CD4-positive, alpha-beta T cell treated with Interleukin-4 for 1 hour (primary cell): ENCODE measurements around the gene LMO1.

Experiments
- DNase-seq, 2 donors: peaks; one replicate each; pipeline ENCODE4 v3.0.0-alpha.2; 2020 to 2022

LMO1 gene

DNA sequence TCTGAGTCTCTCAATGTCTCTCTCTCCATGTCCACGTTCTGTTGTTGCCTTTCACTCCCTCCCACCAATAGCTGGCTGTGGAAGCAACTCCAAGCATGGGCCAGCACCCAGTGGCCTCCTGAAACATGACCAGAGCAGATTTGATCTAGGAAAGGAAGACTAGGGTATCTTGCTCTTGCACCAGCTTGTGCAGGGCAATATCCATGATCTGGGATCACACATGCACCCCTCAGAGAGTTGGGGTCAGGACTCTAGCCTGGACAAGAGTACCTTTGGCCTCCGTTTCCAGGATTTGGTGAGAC is 60.3 kb downstream of the LMO1 start:
- no peak for DNase-seq

DNA sequence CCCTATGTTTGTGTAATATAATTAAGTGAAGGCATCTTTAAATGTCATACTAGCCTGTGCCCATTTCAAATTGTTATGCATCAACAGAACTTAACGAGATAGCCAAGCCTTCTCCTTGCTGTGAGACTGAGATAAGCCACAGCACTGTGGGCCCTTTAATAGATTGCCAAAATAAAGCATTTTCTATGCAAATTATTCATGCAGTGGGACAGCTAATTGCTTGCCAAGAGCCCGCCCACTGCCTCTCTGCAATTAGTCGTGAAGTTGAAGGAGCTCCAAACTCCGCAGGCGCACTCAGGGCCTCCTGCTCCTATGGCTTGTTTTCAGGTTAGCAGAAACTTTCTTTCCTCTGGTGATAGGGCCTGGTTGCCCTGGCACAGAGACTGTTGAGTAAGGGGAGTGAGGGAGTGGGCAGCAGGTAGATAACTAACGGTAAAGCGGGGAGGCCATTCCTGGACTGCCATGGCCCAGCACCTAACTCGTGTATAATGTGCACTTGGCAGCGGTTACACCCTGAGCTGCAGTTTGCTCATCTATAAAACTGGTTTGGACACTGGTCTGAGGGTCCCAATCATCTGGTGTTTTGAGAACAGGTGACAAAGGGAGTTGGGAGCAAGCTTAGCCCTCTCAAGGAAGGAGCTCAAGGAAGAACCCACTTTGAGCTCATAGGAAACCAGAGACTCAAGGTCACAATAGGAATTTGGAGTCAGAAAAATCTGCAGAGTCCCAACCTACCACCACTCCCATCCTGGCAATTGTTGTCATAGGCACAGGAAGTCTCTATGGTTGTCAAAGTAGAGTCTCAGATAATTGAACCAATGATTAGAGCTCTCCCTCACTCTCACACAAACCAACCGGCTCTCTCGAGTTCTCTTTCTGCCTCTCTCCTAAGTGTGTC is 60.9 kb downstream of the LMO1 start:
- DNase-seq, result no peak

DNA sequence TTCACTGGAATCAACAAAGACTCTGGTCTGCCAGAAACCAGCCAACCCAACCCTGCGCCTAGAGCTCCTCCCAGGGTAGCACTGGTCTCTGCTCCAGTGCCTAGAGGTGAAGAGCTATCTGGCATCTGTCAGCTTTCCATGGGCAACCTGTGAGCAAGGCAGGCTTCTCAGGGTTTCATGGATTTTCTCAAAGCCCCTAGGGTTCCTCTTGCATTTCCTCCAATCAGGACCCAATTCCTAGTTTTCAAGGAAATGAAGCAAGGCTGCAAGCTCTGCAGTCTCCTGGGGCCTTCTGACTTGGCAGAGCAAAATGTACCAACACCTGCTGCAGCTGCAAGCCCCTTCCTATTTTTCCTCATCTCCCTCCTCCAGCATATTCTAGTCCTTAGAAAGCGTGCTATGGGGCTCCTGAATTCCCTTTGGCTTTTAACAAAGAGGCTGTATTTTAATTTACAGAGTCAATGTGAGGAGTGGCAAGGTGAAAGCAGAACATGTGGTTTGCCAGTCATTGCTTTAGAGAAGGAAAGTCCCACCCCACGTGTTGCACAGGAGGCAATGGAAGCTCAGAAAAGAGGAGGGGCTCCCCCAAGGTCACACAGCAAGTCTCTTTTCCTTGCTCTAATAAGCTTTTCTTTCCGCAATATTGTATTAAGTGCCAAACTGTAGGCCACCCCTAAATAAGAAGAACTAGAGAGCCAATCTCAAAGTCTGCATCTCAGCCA is 61.9 kb downstream of the LMO1 start:
- DNase-seq, result peak in 1 of 2 donors; percentile 61

DNA sequence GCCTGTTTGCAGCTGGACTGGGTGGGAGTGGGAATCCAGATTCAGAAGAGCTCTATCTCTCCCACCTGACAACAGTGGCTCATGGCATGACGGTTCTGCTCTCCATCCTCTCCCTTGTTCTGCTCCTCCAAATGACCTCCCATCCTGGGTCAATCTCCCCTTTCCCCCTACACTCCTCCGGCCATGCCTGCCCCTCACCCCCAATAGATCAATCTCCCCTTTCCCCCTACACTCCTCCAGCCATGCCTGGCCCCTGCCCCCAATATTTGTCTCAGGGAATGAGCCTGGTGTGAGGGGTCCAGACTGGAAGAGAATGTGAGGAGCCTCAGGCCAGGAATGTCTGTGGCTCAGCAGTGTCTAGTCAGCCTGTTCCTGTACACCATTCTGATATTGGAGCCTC is 64.0 kb downstream of the LMO1 start:
- DNase-seq, result no peak

DNA sequence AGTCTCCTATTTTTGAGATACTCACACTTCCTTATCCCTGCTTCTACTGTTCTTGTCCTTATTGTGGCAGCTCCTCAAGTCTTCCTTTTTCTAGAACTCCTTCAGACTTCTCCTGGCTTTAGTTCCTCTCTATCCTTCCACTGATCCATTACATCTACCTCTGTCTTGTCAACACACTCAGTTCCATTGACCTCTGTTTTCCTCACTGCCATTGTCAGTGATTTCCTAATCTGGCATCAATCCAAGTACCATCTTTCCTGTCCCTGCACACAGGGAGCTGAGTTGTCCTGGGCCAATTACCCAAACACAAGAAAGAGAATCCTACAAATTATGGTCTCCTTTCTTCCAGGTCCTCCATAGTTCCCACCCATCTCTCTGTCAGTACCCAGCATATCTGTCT is 66.9 kb downstream of the LMO1 start:
- DNase-seq, result no peak

DNA sequence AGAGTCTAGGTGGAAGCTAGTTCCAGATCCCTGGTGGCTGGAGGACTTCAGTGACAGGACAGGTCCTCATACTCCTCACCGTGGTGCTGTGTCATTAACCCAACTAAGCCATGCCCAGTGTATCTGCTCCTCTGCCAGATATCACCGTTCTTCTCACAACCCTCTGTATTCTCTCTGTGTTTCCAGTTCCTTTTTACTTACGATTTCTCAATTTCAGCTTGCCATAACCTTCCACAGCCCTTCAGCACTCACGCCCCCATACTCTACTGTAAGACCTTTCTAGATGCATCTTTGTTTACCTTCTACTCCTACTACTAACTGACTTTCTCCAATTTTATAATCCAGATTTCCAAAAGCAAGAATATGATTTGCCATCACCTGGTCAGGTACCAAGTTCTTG is 68.7 kb downstream of the LMO1 start:
- DNase-seq, result no peak

DNA sequence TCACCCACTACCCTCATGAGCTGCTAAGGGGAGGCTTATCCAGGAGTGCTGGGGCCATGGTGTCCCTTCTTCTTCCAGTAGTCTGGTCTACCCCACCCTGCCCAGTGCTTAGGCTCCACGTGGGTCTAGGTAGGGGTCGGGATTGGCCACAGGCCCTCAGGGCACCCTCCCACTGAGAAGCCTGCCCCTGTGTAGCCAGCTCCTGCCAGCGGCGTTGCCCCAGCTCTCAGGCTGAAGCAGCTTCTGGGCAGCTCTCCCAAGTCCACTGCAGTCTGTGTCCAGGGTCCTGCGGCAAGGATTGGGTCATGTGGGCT is 70.8 kb downstream of the LMO1 start:
- no peak for DNase-seq

DNA sequence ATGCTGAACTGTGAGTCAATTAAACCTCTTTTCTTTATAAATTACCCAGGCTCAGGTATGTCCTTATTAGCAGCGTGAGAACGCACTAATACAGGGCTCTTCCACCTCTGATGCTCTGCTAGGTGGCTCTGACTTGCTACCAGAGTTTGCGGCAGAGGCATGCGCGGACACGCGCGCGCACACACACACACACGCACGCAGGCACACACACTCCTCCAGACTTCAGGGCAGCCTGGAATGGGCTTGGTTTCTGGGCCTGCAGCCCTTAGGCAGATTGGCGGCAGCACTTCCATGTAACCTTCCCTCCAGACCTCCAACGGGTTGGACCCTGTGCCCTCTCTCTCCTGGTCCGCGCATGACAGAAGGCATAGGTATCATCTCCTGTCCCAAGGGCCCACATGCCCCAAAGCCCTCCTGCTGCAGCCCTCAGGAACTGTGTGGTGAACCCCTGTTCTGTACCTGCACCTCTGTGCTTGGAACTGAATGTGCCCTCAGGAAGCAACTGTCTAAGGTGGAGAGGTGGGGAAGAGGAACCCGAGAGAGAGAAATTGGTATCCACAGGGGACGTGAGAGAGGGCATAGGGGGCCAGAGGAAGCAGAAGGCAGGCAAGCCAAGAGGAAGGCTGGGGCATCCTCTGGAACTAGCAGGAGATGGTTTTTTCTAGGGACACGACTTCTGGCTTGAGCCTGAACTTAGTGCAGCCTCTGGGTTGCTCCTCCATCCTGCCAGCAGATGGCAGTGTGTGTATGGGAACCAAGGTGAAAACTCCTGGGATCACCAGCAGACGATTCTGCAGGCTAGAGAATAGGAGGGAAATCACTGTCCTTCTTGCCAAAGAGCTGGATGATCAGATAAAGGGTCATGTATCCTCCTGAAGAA is 71.4 kb downstream of the LMO1 start:
- peak; percentile 30 to 53 for DNase-seq

DNA sequence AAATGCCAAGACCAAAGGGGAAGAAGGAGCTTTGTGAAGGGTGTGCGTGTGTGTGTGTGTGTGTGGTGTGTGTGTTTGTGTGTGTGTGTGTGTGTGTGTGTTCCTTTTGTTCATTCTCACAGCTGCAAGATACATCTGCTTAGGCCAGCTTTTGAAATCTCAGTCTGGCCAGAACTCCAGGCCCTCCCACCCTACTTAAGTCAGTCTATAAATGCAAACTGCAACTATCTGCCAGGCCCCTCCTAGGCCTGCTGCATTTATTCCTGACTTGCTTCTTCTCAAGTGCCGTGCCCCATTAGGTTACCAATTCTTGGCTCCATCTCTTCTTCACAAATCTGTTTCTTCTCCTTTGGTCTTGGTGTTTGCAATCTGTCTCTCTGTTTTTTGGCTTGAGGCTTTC is 73.2 kb downstream of the LMO1 start:
- DNase-seq, result no peak

DNA sequence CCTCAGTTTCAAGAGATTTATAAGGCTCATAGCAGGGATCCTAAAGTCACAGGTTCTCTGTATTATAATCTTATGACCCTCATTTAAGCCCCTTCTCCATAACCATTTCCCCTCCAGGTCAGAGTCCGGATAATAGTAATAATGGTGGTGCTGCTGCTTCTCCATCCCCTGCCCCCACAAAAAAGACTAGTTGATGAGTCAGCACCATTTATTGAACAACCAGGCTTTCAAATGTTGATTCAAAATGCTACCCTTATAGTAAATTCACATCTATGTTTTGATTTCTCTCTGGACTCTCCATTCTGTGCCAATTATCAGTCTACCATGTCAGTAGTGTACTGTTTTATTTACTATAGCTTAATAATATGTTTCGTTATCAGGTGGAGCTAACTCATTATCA is 77.2 kb downstream of the LMO1 start:
- DNase-seq, result no peak

DNA sequence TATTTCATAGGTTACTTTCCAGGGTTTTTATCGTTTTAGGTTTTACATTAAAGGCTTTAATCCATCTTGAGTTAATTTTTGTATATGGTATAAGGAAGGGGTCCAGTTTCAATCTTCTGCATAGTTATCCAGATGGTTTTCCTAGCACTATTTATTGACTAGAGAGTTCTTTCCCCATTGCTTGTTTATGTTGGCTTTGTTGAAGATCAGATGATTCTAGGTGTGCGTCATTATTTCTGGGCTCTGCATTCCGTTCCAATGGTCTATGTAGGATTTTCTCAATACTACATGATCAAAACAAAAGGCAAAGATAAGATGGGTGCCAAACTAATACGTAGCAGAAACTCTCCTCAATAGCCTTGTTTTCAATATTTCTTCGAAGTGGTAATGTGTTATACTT is 80.6 kb downstream of the LMO1 start:
- DNase-seq, result no peak

DNA sequence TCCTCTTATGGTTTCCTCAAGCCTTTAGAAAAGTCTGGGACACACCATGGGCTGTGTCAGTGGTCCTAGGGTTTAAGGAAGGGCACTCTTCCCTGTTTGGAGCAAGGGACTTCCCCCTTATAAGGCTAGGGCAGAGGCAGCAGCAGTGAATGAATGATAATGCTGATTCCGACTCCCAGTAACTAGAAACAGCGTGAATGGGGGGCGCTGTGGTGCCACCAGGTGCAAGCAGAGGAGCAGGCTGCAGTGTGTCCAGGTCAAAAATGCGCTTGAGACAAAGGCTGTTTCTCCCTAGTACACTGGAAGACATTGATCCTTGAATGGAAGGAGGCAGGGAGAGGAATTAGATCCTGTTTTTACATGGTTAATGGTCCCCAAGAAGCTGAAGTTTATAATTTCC is 83.2 kb downstream of the LMO1 start:
- no peak for DNase-seq

DNA sequence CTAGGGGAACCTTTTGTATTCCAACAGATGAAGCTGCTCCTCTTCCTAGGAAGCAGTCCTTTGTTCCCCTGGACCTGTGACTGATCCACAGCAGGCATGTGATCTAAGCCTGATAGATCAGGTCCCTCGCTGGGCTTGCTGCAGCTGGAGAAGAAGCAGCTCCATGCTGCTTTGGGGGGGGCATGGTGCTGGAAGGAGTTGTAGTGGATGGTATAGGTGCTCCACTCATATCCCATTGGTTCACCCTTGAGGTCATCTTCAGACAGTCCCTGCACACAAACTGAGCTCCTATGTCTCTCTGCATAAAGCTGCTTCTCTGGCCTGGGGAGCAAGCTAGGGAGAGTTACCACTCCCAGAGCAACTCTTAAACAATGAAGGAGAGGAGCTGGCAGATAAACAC is 85.4 kb downstream of the LMO1 start:
- DNase-seq, result no peak

DNA sequence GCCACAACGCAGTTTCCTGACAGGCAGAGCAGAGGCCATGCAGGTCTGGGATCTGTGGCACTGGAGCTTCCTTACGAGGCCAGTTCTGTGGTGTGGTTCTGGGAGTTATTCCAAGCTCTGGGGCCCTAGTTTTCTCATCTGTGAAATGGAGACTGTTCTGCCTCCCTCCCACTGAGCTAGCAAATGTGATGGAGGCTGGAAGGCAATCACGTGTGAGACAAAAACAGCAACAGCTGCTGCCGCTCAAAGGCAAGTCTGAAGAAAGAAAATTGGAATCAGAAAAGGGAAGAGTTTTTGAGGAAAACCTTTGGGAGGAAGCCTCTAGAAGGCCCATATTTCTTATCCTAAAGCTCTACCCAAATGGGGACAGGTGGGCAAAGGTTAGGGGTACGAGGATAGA is 86.5 kb downstream of the LMO1 start:
- no peak for DNase-seq
